AG09319 (cell line): Measurements from ENCODE around the gene BAIAP2.

Source experiments
- DNase-seq: peaks from one replicate; pipeline ENCODE4 v3.0.0-alpha.2; 2010; ENCODE audit warnings: low read depth; ENCODE audit errors: extremely low read depth
- CTCF ChIP-seq: IDR thresholded peaks from 2 replicates; pipeline ENCODE4 v1.5.1; 2011; ENCODE audit warnings: low read depth, mild to moderate bottlenecking, inconsistent platforms, low read length, moderate library complexity

The BAIAP2 gene

GRCh38 chr17:81031566-81032550 is 3.1 kb upstream of the BAIAP2 start:
- no peak for TF ChIP-seq CTCF
- DNase-seq = no peak

GRCh38 chr17:81032641-81033480 is 2.1 kb upstream of the BAIAP2 start:
- DNase-seq = no peak
- TF ChIP-seq CTCF = no peak

GRCh38 chr17:81033535-81034167 is 1.3 kb upstream of the BAIAP2 start:
- DNase-seq = no peak
- TF ChIP-seq CTCF = no peak

- TF ChIP-seq CTCF = no peak
- DNase-seq = no peak
Observed at GRCh38 chr17:81034168-81034777, 678 bp upstream of the BAIAP2 start.

- no peak for DNase-seq
Observed at GRCh38 chr17:81035521-81036196, 708 bp downstream of the BAIAP2 start.

More at GRCh38 chr17:81035521-81036196, 708 bp downstream of the BAIAP2 start:
- TF ChIP-seq CTCF = no peak
